Breast epithelium (tissue), 4 donors: ENCODE measurements around the gene PEX26. TPM values are rescaled to one million over a fixed set of nuclear protein-coding genes. Genes with fewer than 3 reads are reported as not detected.

Experiments
- DNase-seq, 2 donors: peaks; one replicate each; pipeline ENCODE4 v3.0.0-alpha.2; 2019; ENCODE audit warnings: low spot score in 2 of 2
- H3K27ac ChIP-seq, 2 donors: fragments of 200-600 bp; sonication (generic) in 1 of 2; one replicate each; pipeline ENCODE4 v1.5.1; 2016 to 2019; ENCODE audit warnings: mild to moderate bottlenecking in 1 of 2
- H3K27me3 ChIP-seq, 2 donors: fragments of 200-600 bp; sonication (generic) in 1 of 2; one replicate each; pipeline versions ENCODE4 v1.5.1 to v1.6.0; 2017 to 2019; ENCODE audit warnings: control low read depth in 1 of 2, mild to moderate bottlenecking in 1 of 2
- H3K36me3 ChIP-seq: fragments of 200-600 bp; one replicate; pipeline ENCODE4 v1.5.1; 2019
- H3K4me1 ChIP-seq, 2 donors: fragments of 200-600 bp; sonication (generic); one replicate each; pipeline ENCODE4 v1.5.1; 2016 to 2019; ENCODE audit warnings: control low read depth in 1 of 2
- H3K4me3 ChIP-seq, 3 donors: fragments of 200-600 bp; sonication (generic); 1 replicate in 2 of 3; 2 replicates in 1 of 3; pipeline ENCODE4 v1.5.1; 2016 to 2019; ENCODE audit warnings: mild to moderate bottlenecking in 3 of 3, moderate library complexity in 2 of 3
- H3K9me3 ChIP-seq, 2 donors: fragments of 200-600 bp; sonication (generic) in 1 of 2; one replicate each; pipeline ENCODE4 v1.5.1; 2016 to 2019; ENCODE audit warnings: control low read depth in 1 of 2
- POLR2A ChIP-seq: fragments of 450-650 bp; IDR thresholded peaks from one replicate; pipeline ENCODE4 v1.6.1; 2016; ENCODE audit warnings: antibody characterized with exemption, mild to moderate bottlenecking, moderate library complexity
- POLR2AphosphoS5 ChIP-seq, 3 donors: sonication (generic); formaldehyde crosslinking; IDR thresholded peaks; one replicate each; pipeline ENCODE4 v1.6.1; 2017; ENCODE audit warnings: antibody characterized with exemption in 3 of 3
- intact Hi-C: fragments of 100-400 bp; cut with DNase I; formaldehyde crosslinking; loops from one replicate; pipeline ENCODE4 v1.15.1; 2023; ENCODE audit warnings: low total_unique reads
- total RNA-seq, 3 donors: library from RNA; depleted of rRNA; stranded (reverse); fragments of >200 nt; gene quantifications; one replicate each; pipeline ENCODE4 v1.1.0, GENCODE V29; 2016
- TF ChIP-seq, protein P1 (sequence below), 3 donors: fragments of 450-650 bp; IDR thresholded peaks; one replicate each; pipeline ENCODE4 v1.5.1; 2016 to 2017; ENCODE audit warnings: antibody characterized with exemption in 3 of 3, mild to moderate bottlenecking in 3 of 3, moderate library complexity in 3 of 3

The PEX26 gene
- total RNA-seq, 3 donors from 2014 or later, result 18.7 to 22.2 (median 19.2) TPM

DNA sequence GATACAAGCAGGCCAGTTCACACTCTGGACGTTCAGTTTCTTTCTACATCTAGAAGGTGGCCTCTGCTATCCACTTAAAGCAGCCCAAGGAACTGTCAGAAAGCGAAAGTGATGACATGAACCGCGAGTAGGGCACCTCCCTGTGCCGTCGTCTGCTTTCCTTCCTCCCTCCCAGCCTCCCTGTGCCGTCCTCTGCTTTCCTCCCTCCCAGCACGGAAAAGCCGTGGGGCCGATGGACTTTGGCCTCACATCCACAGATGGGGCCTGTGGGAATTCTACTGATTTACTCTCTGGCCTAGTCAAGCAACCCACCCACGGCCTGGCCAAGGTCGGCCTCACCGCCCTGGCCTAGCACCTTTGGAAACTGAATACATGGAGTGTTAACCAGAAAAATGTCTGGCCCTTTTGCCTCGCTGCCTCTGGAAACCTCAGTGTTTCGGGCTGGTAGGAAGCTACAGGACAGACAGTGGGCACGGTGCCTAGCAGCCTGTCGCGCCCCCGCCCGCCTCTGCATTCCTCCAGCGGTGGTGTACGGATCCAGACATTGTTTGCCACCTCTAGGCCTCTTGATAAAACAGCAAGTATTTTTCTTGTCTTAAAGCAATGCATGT, 14.2 kb downstream of the PEX26 start:
- H3K9me3 ChIP-seq, result no peaks in the 10 kb centered on the region
- H3K27me3 ChIP-seq, result no peaks in the 10 kb centered on the region
- DNase-seq, result peak; percentile 72 to 77
- H3K4me3 ChIP-seq, result peak overlapping the region; percentile 35 to 57 (median 43)
- intact Hi-C loops, result no loop called here
- H3K36me3 ChIP-seq, result no peaks in the 10 kb centered on the region
- H3K27ac ChIP-seq, result peak overlapping the region; percentile 88 to 91
- TF ChIP-seq POLR2A, result no peak
- TF ChIP-seq, protein P1, sequence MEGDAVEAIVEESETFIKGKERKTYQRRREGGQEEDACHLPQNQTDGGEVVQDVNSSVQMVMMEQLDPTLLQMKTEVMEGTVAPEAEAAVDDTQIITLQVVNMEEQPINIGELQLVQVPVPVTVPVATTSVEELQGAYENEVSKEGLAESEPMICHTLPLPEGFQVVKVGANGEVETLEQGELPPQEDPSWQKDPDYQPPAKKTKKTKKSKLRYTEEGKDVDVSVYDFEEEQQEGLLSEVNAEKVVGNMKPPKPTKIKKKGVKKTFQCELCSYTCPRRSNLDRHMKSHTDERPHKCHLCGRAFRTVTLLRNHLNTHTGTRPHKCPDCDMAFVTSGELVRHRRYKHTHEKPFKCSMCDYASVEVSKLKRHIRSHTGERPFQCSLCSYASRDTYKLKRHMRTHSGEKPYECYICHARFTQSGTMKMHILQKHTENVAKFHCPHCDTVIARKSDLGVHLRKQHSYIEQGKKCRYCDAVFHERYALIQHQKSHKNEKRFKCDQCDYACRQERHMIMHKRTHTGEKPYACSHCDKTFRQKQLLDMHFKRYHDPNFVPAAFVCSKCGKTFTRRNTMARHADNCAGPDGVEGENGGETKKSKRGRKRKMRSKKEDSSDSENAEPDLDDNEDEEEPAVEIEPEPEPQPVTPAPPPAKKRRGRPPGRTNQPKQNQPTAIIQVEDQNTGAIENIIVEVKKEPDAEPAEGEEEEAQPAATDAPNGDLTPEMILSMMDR (IDR thresholded peaks at IDR 0.05), result no peak
- peak; percentile 23 to 53 (median 47) for TF ChIP-seq POLR2AphosphoS5 (IDR thresholded peaks at IDR 0.05)
- no peaks in the 10 kb centered on the region for H3K4me1 ChIP-seq

- H3K36me3 ChIP-seq, result no peaks in the 10 kb centered on the region
- no peak overlapping the region for H3K4me3 ChIP-seq
- H3K9me3 ChIP-seq, result no peaks in the 10 kb centered on the region
- intact Hi-C loops, result no loop called here
- H3K27me3 ChIP-seq, result no peaks in the 10 kb centered on the region
- H3K4me1 ChIP-seq, result no peaks in the 10 kb centered on the region
- TF ChIP-seq, protein P1 (IDR thresholded peaks at IDR 0.05), result no peak
- TF ChIP-seq POLR2AphosphoS5 (IDR thresholded peaks at IDR 0.05) (no peak), POLR2A (no peak)
- DNase-seq, result no peak
- H3K27ac ChIP-seq, result no peak overlapping the region
These were observed 15.9 kb downstream of the PEX26 start for GRCh38 chr22:18093661-18094060.

DNA sequence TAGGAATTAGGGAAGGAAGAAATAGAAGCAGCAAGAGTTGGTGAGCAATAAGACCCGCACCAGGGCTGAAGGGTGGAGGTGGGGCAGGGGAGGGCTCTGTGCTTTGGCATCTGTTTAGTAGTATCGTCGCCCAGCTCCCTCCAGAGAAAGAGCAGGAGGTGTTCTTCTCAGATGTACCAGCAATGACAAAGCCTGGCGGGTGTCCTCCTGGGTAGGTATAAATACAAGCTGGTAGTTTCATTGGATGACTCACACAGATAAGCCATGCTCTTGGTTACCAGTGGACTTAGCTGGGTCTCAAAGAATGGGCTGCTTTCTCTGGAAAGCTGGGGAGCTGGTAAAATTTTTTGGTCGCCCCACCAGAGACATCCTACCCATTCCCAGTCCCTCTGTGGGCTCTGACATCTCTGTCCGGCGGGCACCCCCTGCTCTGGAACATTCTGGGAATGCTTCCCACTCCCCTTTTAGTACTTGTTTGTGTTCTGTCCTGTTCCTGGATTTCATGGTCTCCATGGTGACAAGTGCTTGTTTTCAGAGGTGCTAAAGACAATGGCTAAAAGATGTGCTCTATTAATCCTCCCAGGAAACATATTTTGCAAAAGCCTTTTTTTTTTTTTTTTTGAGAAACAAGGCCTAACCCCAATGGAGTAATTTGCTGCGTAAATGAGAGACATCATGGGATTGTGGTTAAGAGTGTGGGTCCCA, 17.5 kb downstream of the PEX26 start:
- Histone ChIP-seq H3K4me3 (no peak overlapping the region), H3K27ac (no peak overlapping the region), H3K9me3 (no peaks in the 10 kb centered on the region), H3K36me3 (no peaks in the 10 kb centered on the region), H3K27me3 (no peaks in the 10 kb centered on the region), H3K4me1 (no peaks in the 10 kb centered on the region)
- no peak for TF ChIP-seq POLR2A
- TF ChIP-seq POLR2AphosphoS5 (IDR thresholded peaks at IDR 0.05), result no peak
- TF ChIP-seq, protein P1 (IDR thresholded peaks at IDR 0.05), result no peak
- intact Hi-C loops, result no loop called here
- no peak for DNase-seq

- Histone ChIP-seq H3K9me3 (no peaks in the 10 kb centered on the region), H3K4me1 (no peaks in the 10 kb centered on the region), H3K36me3 (no peaks in the 10 kb centered on the region), H3K27me3 (no peaks in the 10 kb centered on the region), H3K4me3 (no peak overlapping the region), H3K27ac (no peak overlapping the region)
- TF ChIP-seq POLR2A (no peak), POLR2AphosphoS5 (IDR thresholded peaks at IDR 0.05) (no peak)
- TF ChIP-seq, protein P1 (IDR thresholded peaks at IDR 0.05), result no peak
- no peak for DNase-seq
- intact Hi-C loops, result no loop called here
These were observed 19.0 kb downstream of the PEX26 start for GRCh38 chr22:18096823-18097222.

- no peaks in the 10 kb centered on the region for H3K4me1 ChIP-seq
- H3K9me3 ChIP-seq, result no peaks in the 10 kb centered on the region
- no peak overlapping the region for H3K27ac ChIP-seq
- H3K27me3 ChIP-seq, result no peaks in the 10 kb centered on the region
- no peak for DNase-seq
- intact Hi-C loops, result no loop called here
- no peak overlapping the region for H3K4me3 ChIP-seq
- H3K36me3 ChIP-seq, result no peaks in the 10 kb centered on the region
- TF ChIP-seq POLR2A, result no peak
- no peak for TF ChIP-seq POLR2AphosphoS5 (IDR thresholded peaks at IDR 0.05)
- TF ChIP-seq, protein P1 (IDR thresholded peaks at IDR 0.05), result no peak
These were observed 23.0 kb downstream of the PEX26 start for GRCh38 chr22:18100781-18101180.
